Astrocyte (in vitro differentiated cells and primary cell): ENCODE results near the gene GMEB2. TPM values are rescaled to one million over a fixed set of nuclear protein-coding genes. Genes with fewer than 3 reads are reported as not detected.

ENCODE experiments used
- DNase-seq: peaks from one replicate; pipeline ENCODE4 v3.0.0-alpha.2; 2010; ENCODE audit warnings: low read depth
- FAIRE-seq: peaks from 2 replicates; lab custom pipeline; 2011; peaks lifted over from hg19 to GRCh38; lab: Jason Lieb, UNC
- H2AFZ ChIP-seq: 2 replicates; pipeline ENCODE4 v1.6.0; 2012; ENCODE audit warnings: low read depth, low read length, inconsistent platforms
- H3K27ac ChIP-seq: 2 replicates; pipeline ENCODE4 v1.5.1; 2011; ENCODE audit warnings: low read depth, low read length, inconsistent platforms
- H3K27me3 ChIP-seq: 2 replicates; pipeline ENCODE4 v1.6.0; 2011; ENCODE audit warnings: low read length, inconsistent platforms; ENCODE audit not compliant: insufficient read depth
- H3K36me3 ChIP-seq: 2 replicates; pipeline ENCODE4 v1.5.1; 2011; ENCODE audit warnings: low read length, inconsistent platforms; ENCODE audit not compliant: insufficient read depth
- H3K4me1 ChIP-seq: 2 replicates; pipeline ENCODE4 v1.5.1; 2011; ENCODE audit warnings: low read length, inconsistent platforms; ENCODE audit not compliant: insufficient read depth
- H3K4me2 ChIP-seq: 2 replicates; pipeline ENCODE4 v1.6.0; 2012; ENCODE audit warnings: low read length, inconsistent platforms
- H3K4me3 ChIP-seq: 2 replicates; pipeline ENCODE4 v1.5.1; 2011; ENCODE audit warnings: low read depth, mild to moderate bottlenecking, low read length, inconsistent platforms; ENCODE audit not compliant: insufficient read depth
- H3K79me2 ChIP-seq: 2 replicates; pipeline ENCODE4 v1.6.0; 2012; ENCODE audit warnings: mild to moderate bottlenecking, low read length, inconsistent platforms; ENCODE audit not compliant: insufficient read depth
- H3K9ac ChIP-seq: 2 replicates; pipeline ENCODE4 v1.6.0; 2012; ENCODE audit warnings: mild to moderate bottlenecking, low read length, inconsistent platforms
- H3K9me3 ChIP-seq: 2 replicates; pipeline ENCODE4 v1.5.1; 2012; ENCODE audit warnings: low read depth, mild to moderate bottlenecking, low read length, inconsistent platforms; ENCODE audit not compliant: insufficient read depth
- H4K20me1 ChIP-seq: 2 replicates; pipeline ENCODE4 v1.6.0; 2012; ENCODE audit warnings: low read length, inconsistent platforms; ENCODE audit not compliant: insufficient read depth
- H3K27ac Mint-ChIP-seq: one replicate; pipeline ENCODE4 v1.8.0; 2021; ENCODE audit warnings: mild to moderate bottlenecking, mixed read lengths; ENCODE audit not compliant: unreplicated experiment
- H3K27me3 Mint-ChIP-seq: one replicate; pipeline ENCODE4 v1.8.0; 2021; ENCODE audit warnings: low read depth, mixed read lengths; ENCODE audit not compliant: unreplicated experiment
- H3K36me3 Mint-ChIP-seq: one replicate; pipeline ENCODE4 v1.8.0; 2021; ENCODE audit warnings: low read depth, mixed read lengths; ENCODE audit not compliant: unreplicated experiment
- H3K4me1 Mint-ChIP-seq: one replicate; pipeline ENCODE4 v1.8.0; 2021; ENCODE audit warnings: low read depth, mixed read lengths; ENCODE audit not compliant: unreplicated experiment
- H3K4me3 Mint-ChIP-seq: one replicate; pipeline ENCODE4 v1.8.0; 2021; ENCODE audit warnings: mild to moderate bottlenecking, moderate library complexity, mixed read lengths; ENCODE audit not compliant: unreplicated experiment
- H3K9me3 Mint-ChIP-seq: one replicate; pipeline ENCODE4 v1.8.0; 2021; ENCODE audit warnings: mild to moderate bottlenecking, mixed read lengths; ENCODE audit not compliant: unreplicated experiment
- CTCF ChIP-seq: IDR thresholded peaks from 2 replicates; pipeline ENCODE4 v1.5.1; 2011; ENCODE audit warnings: low read depth, mild to moderate bottlenecking, inconsistent platforms, low read length, moderate library complexity; ENCODE audit not compliant: insufficient read depth
- EZH2 ChIP-seq: IDR thresholded peaks from 2 replicates; pipeline ENCODE4 v1.6.1; 2012; ENCODE audit warnings: mild to moderate bottlenecking, low read length, inconsistent platforms; ENCODE audit not compliant: insufficient read depth
- total RNA-seq: library from RNA; stranded (reverse); gene quantifications from 2 replicates; pipeline ENCODE4 v1.2.1, GENCODE V29; 2021

Gene GMEB2
- total RNA-seq, 1 donor from 2014 or later: 11.7 TPM

- no peaks in the 10 kb centered on the region for H3K36me3 ChIP-seq
- peaks cover 60% of the 10 kb centered on the region for H3K79me2 ChIP-seq
- Mint-ChIP-seq H3K4me1 (no peaks in the 10 kb centered on the region), H3K4me3 (no peak overlapping the region), H3K27me3 (no peaks in the 10 kb centered on the region), H3K36me3 (peaks cover 21% of the 10 kb centered on the region), H3K9me3 (no peaks in the 10 kb centered on the region), H3K27ac (no peak overlapping the region)
- H3K9me3 ChIP-seq: no peaks in the 10 kb centered on the region
- no peak overlapping the region for H3K9ac ChIP-seq
- no peak overlapping the region for H3K4me3 ChIP-seq
- H3K27me3 ChIP-seq: no peaks in the 10 kb centered on the region
- no peak overlapping the region for H2AFZ ChIP-seq
- no peak overlapping the region for H3K27ac ChIP-seq
- no peak for DNase-seq
- TF ChIP-seq EZH2 (no peak), CTCF (no peak)
- no peak overlapping the region for H3K4me2 ChIP-seq
- H3K4me1 ChIP-seq: no peaks in the 10 kb centered on the region
- peaks cover 40% of the 10 kb centered on the region for H4K20me1 ChIP-seq
- no peak for FAIRE-seq
Observed at GRCh38 chr20:63619505-63619904, 7.4 kb downstream of the GMEB2 start.

GRCh38 chr20:63619086-63619485 is 7.8 kb downstream of the GMEB2 start:
- Histone ChIP-seq H4K20me1 (peaks cover 40% of the 10 kb centered on the region), H3K27ac (no peak overlapping the region), H3K4me2 (no peak overlapping the region), H3K9me3 (no peaks in the 10 kb centered on the region), H3K79me2 (peaks cover 58% of the 10 kb centered on the region), H3K36me3 (no peaks in the 10 kb centered on the region), H3K4me3 (no peak overlapping the region), H3K27me3 (no peaks in the 10 kb centered on the region), H3K4me1 (no peaks in the 10 kb centered on the region), H3K9ac (no peak overlapping the region), H2AFZ (no peak overlapping the region)
- no peak for FAIRE-seq
- H3K4me1 Mint-ChIP-seq: no peaks in the 10 kb centered on the region
- no peaks in the 10 kb centered on the region for H3K27me3 Mint-ChIP-seq
- H3K4me3 Mint-ChIP-seq: no peak overlapping the region
- H3K27ac Mint-ChIP-seq: no peak overlapping the region
- DNase-seq: no peak
- no peaks in the 10 kb centered on the region for H3K9me3 Mint-ChIP-seq
- H3K36me3 Mint-ChIP-seq: peaks cover 22% of the 10 kb centered on the region
- no peak for TF ChIP-seq EZH2
- TF ChIP-seq CTCF: no peak

GRCh38 chr20:63618291-63618980 is 8.5 kb downstream of the GMEB2 start:
- Mint-ChIP-seq H3K9me3 (no peaks in the 10 kb centered on the region), H3K36me3 (peaks cover 22% of the 10 kb centered on the region), H3K27me3 (no peaks in the 10 kb centered on the region), H3K4me3 (no peak overlapping the region), H3K4me1 (no peaks in the 10 kb centered on the region), H3K27ac (no peak overlapping the region)
- Histone ChIP-seq H3K4me3 (no peak overlapping the region), H3K9me3 (no peaks in the 10 kb centered on the region), H3K36me3 (no peaks in the 10 kb centered on the region), H3K27ac (no peak overlapping the region), H3K4me1 (no peaks in the 10 kb centered on the region), H4K20me1 (peaks cover 44% of the 10 kb centered on the region), H3K4me2 (no peak overlapping the region), H3K27me3 (no peaks in the 10 kb centered on the region), H3K79me2 (peaks cover 58% of the 10 kb centered on the region), H3K9ac (no peak overlapping the region), H2AFZ (no peak overlapping the region)
- no peak for DNase-seq
- TF ChIP-seq EZH2 (no peak), CTCF (no peak)
- FAIRE-seq: no peak
